Measurements from ENCODE around the gene ATP8B4. TPM values are rescaled to one million over a fixed set of nuclear protein-coding genes. Genes with fewer than 3 reads are reported as not detected.

ATP8B4 gene
- total and polyA plus RNA-seq, 12 donors: 0.39 to 5.3 (median 1.6) TPM

DNA sequence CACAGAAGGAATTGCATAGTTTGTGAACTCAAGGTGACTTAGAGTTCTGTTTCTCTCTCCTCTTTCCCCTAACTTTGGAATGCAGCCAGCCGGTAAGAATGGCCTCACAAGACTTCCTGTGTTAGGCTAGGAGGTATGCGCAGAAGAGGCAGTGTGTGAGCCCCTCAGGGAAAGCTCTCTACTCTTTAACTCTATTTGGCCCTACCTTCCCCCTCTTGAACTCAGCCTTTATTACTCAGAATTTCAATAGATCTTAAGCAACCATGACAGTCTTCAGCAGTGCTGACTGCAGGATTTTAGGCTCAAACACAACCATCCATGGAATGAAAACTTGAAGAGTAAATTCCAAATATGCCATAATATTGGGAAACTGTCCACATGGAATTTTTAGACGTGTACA is 288.6 kb downstream of the ATP8B4 start:
- ATAC-seq: no peak
- DNase-seq: no peak
- no peak overlapping the region for H3K27ac ChIP-seq
- no peaks in the 10 kb centered on the region for H3K4me1 ChIP-seq
- TF ChIP-seq, protein P1, sequence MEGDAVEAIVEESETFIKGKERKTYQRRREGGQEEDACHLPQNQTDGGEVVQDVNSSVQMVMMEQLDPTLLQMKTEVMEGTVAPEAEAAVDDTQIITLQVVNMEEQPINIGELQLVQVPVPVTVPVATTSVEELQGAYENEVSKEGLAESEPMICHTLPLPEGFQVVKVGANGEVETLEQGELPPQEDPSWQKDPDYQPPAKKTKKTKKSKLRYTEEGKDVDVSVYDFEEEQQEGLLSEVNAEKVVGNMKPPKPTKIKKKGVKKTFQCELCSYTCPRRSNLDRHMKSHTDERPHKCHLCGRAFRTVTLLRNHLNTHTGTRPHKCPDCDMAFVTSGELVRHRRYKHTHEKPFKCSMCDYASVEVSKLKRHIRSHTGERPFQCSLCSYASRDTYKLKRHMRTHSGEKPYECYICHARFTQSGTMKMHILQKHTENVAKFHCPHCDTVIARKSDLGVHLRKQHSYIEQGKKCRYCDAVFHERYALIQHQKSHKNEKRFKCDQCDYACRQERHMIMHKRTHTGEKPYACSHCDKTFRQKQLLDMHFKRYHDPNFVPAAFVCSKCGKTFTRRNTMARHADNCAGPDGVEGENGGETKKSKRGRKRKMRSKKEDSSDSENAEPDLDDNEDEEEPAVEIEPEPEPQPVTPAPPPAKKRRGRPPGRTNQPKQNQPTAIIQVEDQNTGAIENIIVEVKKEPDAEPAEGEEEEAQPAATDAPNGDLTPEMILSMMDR (IDR thresholded peaks at IDR 0.05): no peak
- WGBS, 2 donors: 41 to 47% methylated on average over 3 of the region's 3 CpGs
- no peaks in the 10 kb centered on the region for H3K27me3 ChIP-seq
- H3K4me3 ChIP-seq: no peak overlapping the region
- intact Hi-C loops (cut with DNase I): no loop called here
- peaks cover 0 to 15% (median 0%) of the 10 kb centered on the region in 11 donors for H3K9me3 ChIP-seq
- no peaks in the 10 kb centered on the region for H3K36me3 ChIP-seq

DNA sequence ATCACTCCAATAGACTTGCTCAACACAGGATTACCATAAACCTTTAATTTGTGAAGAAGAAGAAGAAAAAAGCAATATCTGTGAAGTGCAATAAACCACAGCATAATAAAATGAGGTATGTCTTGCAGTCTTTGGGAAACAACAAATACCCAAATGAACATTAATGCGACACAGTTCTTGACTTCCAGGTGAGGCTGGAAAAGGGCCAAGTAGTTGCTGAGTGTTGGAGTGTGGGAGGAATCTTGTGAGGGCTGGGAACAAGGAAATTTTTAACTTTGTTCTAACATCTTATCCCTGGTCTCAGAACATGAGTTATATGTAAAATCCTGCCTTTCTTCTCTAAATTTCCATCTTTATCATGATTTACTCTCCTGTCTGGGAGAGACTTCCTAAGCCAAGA is 291.7 kb downstream of the ATP8B4 start:
- no peak overlapping the region for H3K4me3 ChIP-seq
- H3K27me3 ChIP-seq: no peaks in the 10 kb centered on the region
- ATAC-seq (no peak), DNase-seq (no peak)
- H3K27ac ChIP-seq: no peak overlapping the region
- no peaks in the 10 kb centered on the region for H3K4me1 ChIP-seq
- WGBS, 2 donors: 81 to 88% methylated on average over 1 of the region's 1 CpG
- intact Hi-C loops (cut with DNase I): no loop called here
- TF ChIP-seq, protein P1 (IDR thresholded peaks at IDR 0.05): no peak
- H3K36me3 ChIP-seq: no peaks in the 10 kb centered on the region
- peaks cover 0 to 6% (median 0%) of the 10 kb centered on the region in 11 donors for H3K9me3 ChIP-seq

DNA sequence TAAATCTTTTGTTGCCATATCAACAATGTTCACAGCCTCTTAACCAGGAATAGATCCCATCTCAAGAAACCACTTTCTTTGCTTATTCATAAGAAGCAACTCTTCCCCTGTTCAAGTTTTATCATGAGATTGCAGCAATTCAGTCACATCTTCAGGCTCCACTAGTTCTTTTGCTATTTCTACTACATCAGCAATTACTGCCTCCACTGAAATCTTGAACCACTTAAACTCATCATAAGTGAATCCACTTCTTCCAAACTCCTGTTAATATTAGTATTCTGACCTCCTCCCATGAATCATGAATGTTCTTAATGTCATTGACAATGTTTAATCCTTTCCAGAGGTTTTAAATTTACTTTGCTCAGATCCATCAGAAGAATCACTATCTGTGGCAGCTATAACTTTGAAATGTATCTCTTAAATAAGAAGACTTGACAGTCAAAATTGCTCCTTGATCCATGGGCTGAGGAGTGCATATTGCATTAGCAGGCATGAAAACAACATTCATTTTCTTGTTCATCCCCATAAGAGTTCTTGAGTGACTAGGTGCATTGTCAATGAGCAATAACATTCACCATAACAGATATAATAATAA is 292.3 kb downstream of the ATP8B4 start:
- no peak for DNase-seq
- Histone ChIP-seq H3K27ac (no peak overlapping the region), H3K4me1 (no peaks in the 10 kb centered on the region), H3K4me3 (no peak overlapping the region), H3K27me3 (no peaks in the 10 kb centered on the region), H3K9me3 (peaks cover 0 to 6% (median 0%) of the 10 kb centered on the region in 11 donors), H3K36me3 (no peaks in the 10 kb centered on the region)
- ATAC-seq: no peak
- intact Hi-C loops (cut with DNase I): no loop called here
- TF ChIP-seq, protein P1 (IDR thresholded peaks at IDR 0.05): no peak

DNA sequence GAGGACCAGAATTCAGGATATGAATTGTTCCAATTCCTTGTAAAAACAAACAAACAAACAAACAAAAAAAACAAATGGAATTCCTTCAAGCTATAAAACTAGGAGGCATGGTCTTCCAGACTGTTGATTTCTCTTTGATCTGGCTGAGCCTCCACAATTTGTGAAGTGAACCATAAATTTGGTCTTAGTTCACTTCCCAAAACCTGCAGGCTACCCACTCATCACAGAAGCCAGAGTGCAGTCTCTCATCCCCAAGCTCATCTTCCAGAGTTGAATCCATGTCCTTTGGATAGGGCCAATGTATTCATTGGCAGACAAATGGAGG is 294.3 kb downstream of the ATP8B4 start:
- Histone ChIP-seq H3K27ac (no peak overlapping the region), H3K4me3 (no peak overlapping the region), H3K27me3 (no peaks in the 10 kb centered on the region), H3K9me3 (peaks cover 0 to 6% (median 0%) of the 10 kb centered on the region in 11 donors), H3K4me1 (no peaks in the 10 kb centered on the region), H3K36me3 (no peaks in the 10 kb centered on the region)
- TF ChIP-seq, protein P1 (IDR thresholded peaks at IDR 0.05): no peak
- DNase-seq (no peak), ATAC-seq (no peak)
- intact Hi-C loops (cut with DNase I): no loop called here
